Stimulated activated CD4-positive, alpha-beta T cell treated with anti-CD3 and anti-CD28 coated beads, Interleukin-12 subunit alpha, Interleukin-12 subunit beta, amount 100 ng/mL, for 48 hours (primary cell): ENCODE results near the gene SGCA.

ENCODE experiments used
- DNase-seq, 3 donors: peaks; one replicate each; pipeline ENCODE4 v3.0.0-alpha.2; 2020; ENCODE audit warnings: low read depth in 2 of 3, low spot score in 1 of 3

The SGCA gene

GRCh38 chr17:50221266-50221863 is 55.6 kb downstream of the SGCA start:
- DNase-seq, result no peak

GRCh38 chr17:50221864-50222545 is 56.2 kb downstream of the SGCA start:
- DNase-seq, result no peak

DNA sequence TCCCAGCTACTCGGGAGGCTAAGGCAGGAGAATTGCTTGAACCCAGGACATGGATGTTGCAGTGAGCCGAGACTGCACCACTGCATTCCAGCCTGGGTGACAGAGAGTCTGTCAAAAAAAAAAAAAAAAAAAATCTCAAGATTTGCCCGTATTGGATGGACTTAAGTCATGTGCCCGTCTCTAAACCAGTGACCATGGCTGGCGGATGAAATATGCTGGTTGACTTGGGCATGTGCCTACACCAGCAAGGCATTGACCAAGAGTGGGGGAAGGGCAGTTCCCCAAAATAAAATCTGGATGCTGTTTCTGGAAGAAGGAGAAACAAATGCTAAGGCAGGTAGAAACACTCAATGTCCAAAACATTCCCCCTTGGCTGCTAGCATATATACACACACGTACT is 57.1 kb downstream of the SGCA start:
- no peak for DNase-seq
